SU-DHL-6 (cell line): ENCODE results near the gene CACNA2D1.

Experiments
- H2AFZ ChIP-seq: fragments of 200-600 bp; sonication (generic); 2 replicates; pipeline ENCODE4 v1.6.1; 2014; ENCODE audit warnings: low read depth, mild to moderate bottlenecking, moderate library complexity, mixed read lengths, antibody characterized with exemption, low read length; ENCODE audit not compliant: severe bottlenecking
- H3F3A ChIP-seq: fragments of 200-600 bp; shearing (Covaris generic); 2 replicates; pipeline ENCODE4 v1.6.0; 2016; ENCODE audit warnings: antibody characterized with exemption, mild to moderate bottlenecking; ENCODE audit not compliant: insufficient read depth
- H3K27ac ChIP-seq: fragments of 200-600 bp; sonication (generic); 2 replicates; pipeline ENCODE4 v1.5.1; 2016; ENCODE audit warnings: low read depth, mild to moderate bottlenecking, low read length, moderate library complexity, mixed read lengths
- H3K27me3 ChIP-seq: fragments of 200-600 bp; sonication (generic), shearing (Covaris generic); 2 replicates; pipeline ENCODE4 v1.6.0; 2014; ENCODE audit warnings: mild to moderate bottlenecking, low read length
- H3K36me3 ChIP-seq: fragments of 200-600 bp; sonication (generic); 2 replicates; pipeline ENCODE4 v1.6.1; 2014; ENCODE audit warnings: mild to moderate bottlenecking, low read length, mixed read lengths
- H3K4me2 ChIP-seq: fragments of 300-600, 200-600 bp; shearing (Covaris generic), sonication (generic); 2 replicates; pipeline ENCODE4 v1.6.0; 2014; ENCODE audit warnings: low read length, low read depth, mild to moderate bottlenecking; ENCODE audit not compliant: poor library complexity, severe bottlenecking
- H3K4me3 ChIP-seq: fragments of 200-600 bp; sonication (generic); 2 replicates; pipeline ENCODE4 v1.5.1; 2014; ENCODE audit warnings: antibody characterized with exemption, low read length, mild to moderate bottlenecking, mixed read lengths; ENCODE audit not compliant: insufficient read depth, poor library complexity, severe bottlenecking
- H3K79me2 ChIP-seq: fragments of 200-600 bp; sonication (generic); 2 replicates; pipeline ENCODE4 v1.6.1; 2014; ENCODE audit warnings: mild to moderate bottlenecking, low read length, moderate library complexity; ENCODE audit not compliant: insufficient read depth
- H3K9ac ChIP-seq: fragments of 200-600 bp; sonication (generic); 2 replicates; pipeline ENCODE4 v1.7.0; 2014; ENCODE audit warnings: mild to moderate bottlenecking, low read length
- H3K9me2 ChIP-seq: fragments of 200-600 bp; sonication (generic); replicated peaks from 2 replicates; pipeline ENCODE4 v1.6.1; 2014; ENCODE audit warnings: low read length; ENCODE audit not compliant: insufficient read depth
- H3K9me3 ChIP-seq: fragments of 200-600 bp; sonication (generic); 2 replicates; pipeline ENCODE4 v1.6.1; 2014; ENCODE audit warnings: low read length, mixed read lengths; ENCODE audit not compliant: insufficient read depth
- H4K20me1 ChIP-seq: fragments of 200-600 bp; sonication (generic); 2 replicates; pipeline ENCODE4 v1.6.1; 2014; ENCODE audit warnings: low read depth, mild to moderate bottlenecking, antibody characterized with exemption, low read length, moderate library complexity, mixed read lengths
- EZH2phosphoT487 ChIP-seq: fragments of 200-600 bp; sonication (generic), shearing (Covaris generic); conservative IDR thresholded peaks from 2 replicates; pipeline ENCODE4 v1.6.1; 2018; ENCODE audit warnings: mild to moderate bottlenecking, antibody characterized with exemption, low read length, moderate library complexity, mixed read lengths
- TF ChIP-seq, protein P1 (sequence below): fragments of 200-600 bp; sonication (generic); IDR thresholded peaks from one replicate; pipeline ENCODE4 v1.5.1; 2017; ENCODE audit warnings: antibody characterized with exemption, mild to moderate bottlenecking, low read length, moderate library complexity; ENCODE audit not compliant: insufficient read depth, poor library complexity, severe bottlenecking

Gene CACNA2D1

GRCh38 chr7:82230811-82231581 is 212.6 kb downstream of the CACNA2D1 start:
- no peaks in the 10 kb centered on the region for H3K9me2 ChIP-seq
- no peak overlapping the region for H3K27ac ChIP-seq
- H3K9ac ChIP-seq: no peak overlapping the region
- no peak overlapping the region for H3K4me3 ChIP-seq
- no peaks in the 10 kb centered on the region for H3K79me2 ChIP-seq
- H3F3A ChIP-seq: no peaks in the 10 kb centered on the region
- TF ChIP-seq, protein P1, sequence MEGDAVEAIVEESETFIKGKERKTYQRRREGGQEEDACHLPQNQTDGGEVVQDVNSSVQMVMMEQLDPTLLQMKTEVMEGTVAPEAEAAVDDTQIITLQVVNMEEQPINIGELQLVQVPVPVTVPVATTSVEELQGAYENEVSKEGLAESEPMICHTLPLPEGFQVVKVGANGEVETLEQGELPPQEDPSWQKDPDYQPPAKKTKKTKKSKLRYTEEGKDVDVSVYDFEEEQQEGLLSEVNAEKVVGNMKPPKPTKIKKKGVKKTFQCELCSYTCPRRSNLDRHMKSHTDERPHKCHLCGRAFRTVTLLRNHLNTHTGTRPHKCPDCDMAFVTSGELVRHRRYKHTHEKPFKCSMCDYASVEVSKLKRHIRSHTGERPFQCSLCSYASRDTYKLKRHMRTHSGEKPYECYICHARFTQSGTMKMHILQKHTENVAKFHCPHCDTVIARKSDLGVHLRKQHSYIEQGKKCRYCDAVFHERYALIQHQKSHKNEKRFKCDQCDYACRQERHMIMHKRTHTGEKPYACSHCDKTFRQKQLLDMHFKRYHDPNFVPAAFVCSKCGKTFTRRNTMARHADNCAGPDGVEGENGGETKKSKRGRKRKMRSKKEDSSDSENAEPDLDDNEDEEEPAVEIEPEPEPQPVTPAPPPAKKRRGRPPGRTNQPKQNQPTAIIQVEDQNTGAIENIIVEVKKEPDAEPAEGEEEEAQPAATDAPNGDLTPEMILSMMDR: no peak
- no peak for TF ChIP-seq EZH2phosphoT487
- H3K27me3 ChIP-seq: no peaks in the 10 kb centered on the region
- H2AFZ ChIP-seq: no peak overlapping the region
- no peaks in the 10 kb centered on the region for H3K36me3 ChIP-seq
- H4K20me1 ChIP-seq: no peaks in the 10 kb centered on the region
- H3K4me2 ChIP-seq: no peak overlapping the region
- H3K9me3 ChIP-seq: no peaks in the 10 kb centered on the region

DNA sequence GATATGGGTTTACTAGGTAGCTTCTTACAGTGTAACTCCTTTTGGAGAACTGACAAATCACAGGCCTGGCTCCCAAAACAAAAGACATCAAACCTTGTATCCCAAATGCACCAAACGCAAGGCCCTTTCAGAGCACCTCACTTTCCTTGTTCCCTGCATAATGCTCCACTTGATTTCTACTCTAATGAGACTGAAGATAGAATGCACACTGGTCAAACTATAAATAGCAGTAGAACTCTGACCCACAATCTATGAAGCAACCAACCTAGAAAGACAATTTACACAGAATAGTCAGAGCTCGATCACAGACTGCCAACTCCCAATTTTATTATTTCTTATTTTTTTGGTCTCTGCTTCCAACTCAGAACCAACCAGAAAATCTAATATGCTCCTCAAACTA is 214.4 kb downstream of the CACNA2D1 start:
- TF ChIP-seq EZH2phosphoT487: no peak
- TF ChIP-seq, protein P1: no peak
- Histone ChIP-seq H2AFZ (no peak overlapping the region), H3K9ac (no peak overlapping the region), H3K27ac (no peak overlapping the region), H3K4me2 (no peak overlapping the region), H3K79me2 (no peaks in the 10 kb centered on the region), H3K27me3 (no peaks in the 10 kb centered on the region), H3K4me3 (no peak overlapping the region), H3K36me3 (no peaks in the 10 kb centered on the region), H3K9me2 (no peaks in the 10 kb centered on the region), H3K9me3 (no peaks in the 10 kb centered on the region), H4K20me1 (no peaks in the 10 kb centered on the region), H3F3A (no peaks in the 10 kb centered on the region)

GRCh38 chr7:82226191-82226590 is 217.4 kb downstream of the CACNA2D1 start:
- H2AFZ ChIP-seq: no peak overlapping the region
- no peak overlapping the region for H3K27ac ChIP-seq
- no peak for TF ChIP-seq EZH2phosphoT487
- TF ChIP-seq, protein P1: no peak
- H3K9me3 ChIP-seq: no peaks in the 10 kb centered on the region
- H3K9me2 ChIP-seq: no peaks in the 10 kb centered on the region
- H3K4me3 ChIP-seq: no peak overlapping the region
- H4K20me1 ChIP-seq: no peaks in the 10 kb centered on the region
- no peaks in the 10 kb centered on the region for H3K27me3 ChIP-seq
- H3K79me2 ChIP-seq: no peaks in the 10 kb centered on the region
- H3K9ac ChIP-seq: no peak overlapping the region
- no peaks in the 10 kb centered on the region for H3K36me3 ChIP-seq
- H3F3A ChIP-seq: no peaks in the 10 kb centered on the region
- H3K4me2 ChIP-seq: no peak overlapping the region
